Loucy (cell line): ENCODE data around the gene NPB.

Source experiments
- CTCF ChIP-seq: fragments of 200-600 bp; sonication (generic); conservative IDR thresholded peaks from 2 replicates; pipeline ENCODE4 v1.5.1; 2014; ENCODE audit warnings: mild to moderate bottlenecking, antibody characterized with exemption, low read length
- EZH2phosphoT487 ChIP-seq: fragments of 200-600 bp; IDR thresholded peaks from 2 replicates; pipeline ENCODE4 v1.6.1; 2018; ENCODE audit warnings: antibody characterized with exemption, mild to moderate bottlenecking, moderate library complexity, borderline replicate concordance

GRCh38 chr17:81891303-81891552 is 10.8 kb upstream of the NPB start:
- TF ChIP-seq CTCF (no peak), EZH2phosphoT487 (no peak)
